Ovary (tissue), 9 donors: Measurements from ENCODE around the gene NLRP9. TPM values are rescaled to one million over a fixed set of nuclear protein-coding genes. Genes with fewer than 3 reads are reported as not detected.

ENCODE experiments used
- DNase-seq, 5 donors: peaks; one replicate each; pipeline ENCODE4 v3.0.0-alpha.2; 2019 to 2020
- H3K27ac ChIP-seq, 2 donors: fragments of 200-600 bp; one replicate each; pipeline versions ENCODE4 v1.5.1 to v1.8.0; 2019 to 2022
- H3K27me3 ChIP-seq: fragments of 200-600 bp; one replicate; pipeline ENCODE4 v1.8.0; 2022
- H3K36me3 ChIP-seq: fragments of 200-600 bp; sonication (generic); one replicate; pipeline ENCODE4 v1.5.1; 2019
- H3K4me1 ChIP-seq: one replicate; pipeline ENCODE4 v1.8.1; 2013; ENCODE audit warnings: mild to moderate bottlenecking, moderate library complexity; ENCODE audit not compliant: insufficient read depth
- H3K4me3 ChIP-seq: fragments of 200-600 bp; sonication (generic); one replicate; pipeline ENCODE4 v1.5.1; 2017
- H3K9me3 ChIP-seq, 2 donors: fragments of 200-600 bp in 1 of 2; sonication (generic) in 1 of 2; one replicate each; pipeline versions ENCODE4 v1.5.1 to v1.8.1; 2013 to 2019; ENCODE audit warnings: mild to moderate bottlenecking in 1 of 2, moderate library complexity in 1 of 2
- EP300 ChIP-seq: sonication (generic); formaldehyde crosslinking; IDR thresholded peaks from one replicate; pipeline ENCODE4 v1.6.1; 2017; ENCODE audit warnings: antibody characterized with exemption
- POLR2A ChIP-seq: fragments of 450-650 bp; IDR thresholded peaks from one replicate; pipeline ENCODE4 v1.6.1; 2017; ENCODE audit warnings: antibody characterized with exemption, mild to moderate bottlenecking, moderate library complexity
- WGBS, 3 donors: extraction: QIAGEN DNeasy Blood & Tissue Kit in 1 of 3; methylation state at CpG; one replicate each; pipeline versions ENCODE4 v1.1.5 to v1.1.7; 2013 to 2017; 5-methylcytosine and 5-hydroxymethylcytosine counted together
- intact Hi-C, 4 donors: fragments of 100-400 bp; cut with DNase I; formaldehyde crosslinking; loops; one replicate each; pipeline versions ENCODE4 v1.11.0 to v1.15.1; 2022 to 2023
- polyA plus RNA-seq, 2 donors: library from polyadenylated mRNA; stranded (reverse); fragments of 200-250 nt in 1 of 2; fragments of 350-450 nt in 1 of 2; fragmentation: Illumina TruSeq in 1 of 2; extraction: RNeasy Lipid Tissue Mini Kit (QIAGEN cat#74804) in 1 of 2; gene quantifications; one replicate each; pipeline ENCODE4 v1.2.3, GENCODE V29; 2013 to 2014
- total RNA-seq, 7 donors: library from RNA; depleted of rRNA in 2 of 7; stranded (reverse); fragments of >200 nt in 2 of 7; fragmentation: NEBNext Ultra II Directional in 3 of 7; extraction: Animal tissue kit (Norgen Biotek cat#: 25700) in 3 of 7; gene quantifications; one replicate each; pipeline versions ENCODE4 v1.1.0 to v1.2.4, GENCODE V29; 2016 to 2023
- TF ChIP-seq, protein P1 (sequence below), 3 donors: fragments of 450-650 bp in 2 of 3; fragments of 200-600 bp in 1 of 3; IDR thresholded peaks; one replicate each; pipeline versions ENCODE4 v1.5.1 to v1.8.0; 2016 to 2022; ENCODE audit warnings: antibody characterized with exemption in 3 of 3, mild to moderate bottlenecking in 1 of 3
- donor health status: DM: no; HTN: no; CAD: no; lungs with moderate emphysema.
- donor health status: DM: no; HTN: no; CAD: no.
- donor health status: Bipolar disorder and iron deficiency.
- donor health status: DM: yes; HTN: yes; CAD: no.
- donor health status: DM: no; HTN: no; CAD: no.
- donor health status: DM: yes; HTN: yes; CAD: no.

Gene NLRP9
- total and polyA plus RNA-seq, 9 donors: 0.17 to 0.80 TPM; not detected in 7

DNA sequence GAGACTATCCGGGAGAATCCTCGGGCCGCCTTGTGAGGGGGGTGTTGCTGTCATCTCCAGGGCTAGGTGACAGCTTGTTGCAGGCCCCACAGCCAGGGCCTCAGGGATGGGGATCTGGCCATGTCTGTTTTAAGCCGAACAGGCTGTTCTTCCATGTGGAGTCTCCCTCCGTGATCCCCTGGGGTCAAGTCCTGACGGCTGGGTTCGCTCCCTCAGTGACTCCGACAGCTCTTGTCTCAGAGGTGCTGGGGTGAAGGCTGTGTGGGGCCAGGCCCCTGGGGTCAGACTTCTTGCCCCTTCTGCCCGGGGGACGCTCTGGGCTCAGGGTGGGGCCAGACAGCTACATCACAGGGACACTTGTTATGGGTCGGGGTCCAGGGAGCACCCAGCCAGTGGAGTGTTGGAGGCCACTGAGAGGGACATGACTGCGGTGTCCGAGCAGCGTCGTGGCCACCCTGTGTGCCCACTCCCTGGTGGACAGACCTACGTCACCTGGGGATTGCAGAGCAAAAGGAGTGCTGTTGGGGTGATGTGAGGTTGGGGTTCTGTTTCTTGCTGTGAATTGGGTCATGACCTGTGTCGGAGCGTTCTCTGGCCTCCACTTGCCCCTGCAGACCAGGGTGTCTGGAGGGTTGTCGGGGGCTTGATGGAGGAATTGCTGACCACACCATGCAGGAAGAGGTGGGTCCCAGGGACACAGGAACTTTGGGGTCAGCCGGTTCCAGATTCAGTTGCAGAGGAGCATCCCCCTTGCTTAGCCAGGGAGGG, 41.7 kb downstream of the NLRP9 start:
- no peaks in the 10 kb centered on the region for H3K27me3 ChIP-seq
- TF ChIP-seq POLR2A (no peak), EP300 (no peak)
- TF ChIP-seq, protein P1, sequence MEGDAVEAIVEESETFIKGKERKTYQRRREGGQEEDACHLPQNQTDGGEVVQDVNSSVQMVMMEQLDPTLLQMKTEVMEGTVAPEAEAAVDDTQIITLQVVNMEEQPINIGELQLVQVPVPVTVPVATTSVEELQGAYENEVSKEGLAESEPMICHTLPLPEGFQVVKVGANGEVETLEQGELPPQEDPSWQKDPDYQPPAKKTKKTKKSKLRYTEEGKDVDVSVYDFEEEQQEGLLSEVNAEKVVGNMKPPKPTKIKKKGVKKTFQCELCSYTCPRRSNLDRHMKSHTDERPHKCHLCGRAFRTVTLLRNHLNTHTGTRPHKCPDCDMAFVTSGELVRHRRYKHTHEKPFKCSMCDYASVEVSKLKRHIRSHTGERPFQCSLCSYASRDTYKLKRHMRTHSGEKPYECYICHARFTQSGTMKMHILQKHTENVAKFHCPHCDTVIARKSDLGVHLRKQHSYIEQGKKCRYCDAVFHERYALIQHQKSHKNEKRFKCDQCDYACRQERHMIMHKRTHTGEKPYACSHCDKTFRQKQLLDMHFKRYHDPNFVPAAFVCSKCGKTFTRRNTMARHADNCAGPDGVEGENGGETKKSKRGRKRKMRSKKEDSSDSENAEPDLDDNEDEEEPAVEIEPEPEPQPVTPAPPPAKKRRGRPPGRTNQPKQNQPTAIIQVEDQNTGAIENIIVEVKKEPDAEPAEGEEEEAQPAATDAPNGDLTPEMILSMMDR (IDR thresholded peaks at IDR 0.05): no peak
- no peaks in the 10 kb centered on the region for H3K4me1 ChIP-seq
- no peak overlapping the region for H3K27ac ChIP-seq
- H3K4me3 ChIP-seq: no peak overlapping the region
- H3K9me3 ChIP-seq: no peaks in the 10 kb centered on the region
- DNase-seq: peak in 1 of 5 donors; percentile 14
- H3K36me3 ChIP-seq: no peaks in the 10 kb centered on the region
- intact Hi-C loops: no loop called here
- WGBS, 3 donors: 87 to 94% (median 89%) methylated on average over 20 of the region's 20 CpGs

DNA sequence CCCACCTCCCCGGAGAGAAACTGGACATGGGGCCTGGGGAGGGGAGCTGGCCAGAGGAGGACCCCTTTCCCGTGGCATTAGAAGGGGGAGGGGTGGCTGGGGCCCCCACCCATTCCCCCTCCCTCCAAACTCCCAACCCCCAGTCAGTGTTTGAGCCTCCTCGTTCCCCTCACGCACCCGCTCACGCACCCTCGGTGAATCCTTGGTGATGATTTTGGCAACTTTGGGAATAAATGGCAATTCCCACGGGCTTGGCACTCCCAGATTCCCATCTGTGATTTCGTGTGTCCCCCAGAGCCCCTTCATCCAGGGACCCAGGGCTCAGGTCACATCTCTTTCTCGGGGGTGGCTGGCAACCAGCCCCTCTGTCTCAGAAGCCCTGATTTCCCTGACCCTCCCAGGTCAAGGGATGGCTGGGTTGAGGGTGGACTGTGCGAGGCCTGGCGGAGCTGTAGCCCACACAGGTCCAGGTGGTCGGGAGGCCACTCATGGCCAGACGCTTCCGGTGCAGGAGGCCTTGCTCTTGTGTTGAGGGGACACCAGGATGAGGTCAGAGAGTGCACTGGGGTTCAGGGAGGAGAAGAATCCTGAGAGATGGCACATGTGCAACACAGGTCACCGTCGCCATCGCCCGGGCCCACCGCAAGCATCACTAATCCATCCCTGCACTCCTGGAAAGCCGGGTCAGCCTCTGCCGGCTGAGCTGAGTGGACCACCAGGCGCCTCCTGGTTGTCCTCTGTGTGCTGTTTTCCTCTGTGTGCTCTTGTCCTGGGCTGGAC, 42.5 kb downstream of the NLRP9 start:
- no peak overlapping the region for H3K4me3 ChIP-seq
- DNase-seq: peak in 2 of 5 donors; percentile 10 to 33
- WGBS, 3 donors: 85 to 87% (median 85%) methylated on average over 21 to 23 of the region's 23 CpGs
- H3K27me3 ChIP-seq: no peaks in the 10 kb centered on the region
- no peaks in the 10 kb centered on the region for H3K9me3 ChIP-seq
- H3K36me3 ChIP-seq: no peaks in the 10 kb centered on the region
- TF ChIP-seq POLR2A (no peak), EP300 (no peak)
- TF ChIP-seq, protein P1 (IDR thresholded peaks at IDR 0.05): no peak
- intact Hi-C loops: no loop called here
- H3K4me1 ChIP-seq: no peaks in the 10 kb centered on the region
- H3K27ac ChIP-seq: no peak overlapping the region

DNA sequence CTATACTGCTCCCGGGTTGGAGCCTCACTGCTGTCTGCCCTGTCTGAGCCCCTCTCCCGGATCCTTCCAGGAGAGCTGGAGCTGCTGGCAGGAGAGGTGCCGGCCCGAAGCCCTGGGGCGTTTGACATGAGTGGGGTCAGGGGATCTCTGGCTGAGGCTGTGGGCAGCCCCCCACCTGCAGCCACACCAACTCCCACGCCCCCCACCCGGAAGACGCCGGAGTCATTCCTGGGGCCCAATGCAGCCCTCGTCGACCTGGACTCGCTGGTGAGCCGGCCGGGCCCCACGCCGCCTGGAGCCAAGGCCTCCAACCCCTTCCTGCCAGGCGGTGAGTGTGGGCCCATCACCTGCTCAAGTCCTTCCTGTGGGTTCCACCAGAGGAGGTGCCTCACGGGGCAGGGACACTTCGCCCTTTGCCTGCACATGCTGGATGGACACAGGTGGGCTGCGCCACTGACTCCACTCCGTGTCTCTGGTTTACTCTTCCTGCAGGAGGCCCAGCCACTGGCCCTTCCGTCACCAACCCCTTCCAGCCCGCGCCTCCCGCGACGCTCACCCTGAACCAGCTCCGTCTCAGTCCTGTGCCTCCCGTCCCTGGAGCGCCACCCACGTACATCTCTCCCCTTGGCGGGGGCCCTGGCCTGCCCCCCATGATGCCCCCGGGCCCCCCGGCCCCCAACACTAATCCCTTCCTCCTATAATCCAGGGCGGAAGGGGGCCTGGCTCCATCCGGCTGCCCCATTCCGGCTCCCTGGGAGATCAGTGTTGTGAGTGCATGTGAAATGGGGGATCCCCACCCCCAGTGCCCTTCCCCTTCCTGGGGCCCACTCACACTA, 43.3 kb downstream of the NLRP9 start:
- Histone ChIP-seq H3K27ac (no peak overlapping the region), H3K4me1 (no peaks in the 10 kb centered on the region), H3K36me3 (no peaks in the 10 kb centered on the region), H3K27me3 (no peaks in the 10 kb centered on the region), H3K4me3 (no peak overlapping the region), H3K9me3 (no peaks in the 10 kb centered on the region)
- TF ChIP-seq POLR2A (no peak), EP300 (no peak)
- TF ChIP-seq, protein P1 (IDR thresholded peaks at IDR 0.05): no peak
- intact Hi-C loops: no loop called here
- WGBS, 3 donors: 90 to 92% (median 91%) methylated on average over 33 to 37 of the region's 37 CpGs
- peak in 2 of 5 donors; percentile 6 to 33 for DNase-seq

DNA sequence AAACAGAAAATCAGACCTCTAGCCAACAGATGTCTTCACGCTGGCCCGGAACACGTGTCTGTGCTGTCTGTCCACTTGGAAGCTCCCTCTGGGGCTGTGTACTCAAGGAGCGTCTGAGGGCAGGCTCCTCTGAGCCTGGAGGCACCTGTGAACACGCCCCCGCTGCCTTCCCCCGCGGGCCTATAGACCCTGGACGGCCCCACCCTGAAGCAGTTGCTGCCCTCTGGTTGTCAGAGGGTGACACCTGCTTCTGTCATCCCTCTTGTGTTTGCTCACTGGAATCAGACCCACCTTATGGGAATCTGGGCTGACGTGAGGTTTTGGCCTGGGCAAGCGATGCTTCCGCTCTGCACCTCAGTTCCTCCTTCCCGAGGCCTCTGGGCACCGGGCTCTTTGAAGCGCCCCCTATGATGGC, 44.0 kb downstream of the NLRP9 start:
- no peak overlapping the region for H3K27ac ChIP-seq
- peak in 1 of 5 donors; percentile 24 for DNase-seq
- intact Hi-C loops: no loop called here
- H3K27me3 ChIP-seq: no peaks in the 10 kb centered on the region
- TF ChIP-seq POLR2A (no peak), EP300 (no peak)
- TF ChIP-seq, protein P1 (IDR thresholded peaks at IDR 0.05): no peak
- H3K9me3 ChIP-seq: no peaks in the 10 kb centered on the region
- no peaks in the 10 kb centered on the region for H3K4me1 ChIP-seq
- 78 to 85% (median 85%) methylated on average over 15 of the region's 15 CpGs for WGBS, 3 donors
- no peak overlapping the region for H3K4me3 ChIP-seq
- no peaks in the 10 kb centered on the region for H3K36me3 ChIP-seq
